Measurements from ENCODE around the gene MAD1L1.
"Not testable (repeated sequence)": the region's sequence is repeated elsewhere in the genome, so short reads cannot be mapped to it uniquely, and the experiment has no call there.

Gene MAD1L1

GRCh38 chr7:2044883-2045471 lies 187.8 kb downstream of the MAD1L1 start:
- no peak for DNase-seq (ENCODE audit: low spot score)

GRCh38 chr7:2044311-2044882 lies 188.3 kb downstream of the MAD1L1 start:
- DNase-seq (ENCODE audit: low spot score) = no peak

GRCh38 chr7:2043316-2044039 lies 189.3 kb downstream of the MAD1L1 start:
- no peak for DNase-seq (ENCODE audit: low spot score)

- DNase-seq (ENCODE audit: low spot score) = no peak
These were observed 190.1 kb downstream of the MAD1L1 start for GRCh38 chr7:2042650-2043049.

GRCh38 chr7:2041496-2042367 lies 191.0 kb downstream of the MAD1L1 start:
- DNase-seq (ENCODE audit: low spot score) = no peak

GRCh38 chr7:2040893-2041270 lies 191.9 kb downstream of the MAD1L1 start:
- DNase-seq (ENCODE audit: low spot score) = no peak

- no peak for DNase-seq (ENCODE audit: low spot score)
These were observed 192.4 kb downstream of the MAD1L1 start for GRCh38 chr7:2040201-2040892.

- DNase-seq (ENCODE audit: low spot score) = no peak
These were observed 193.6 kb downstream of the MAD1L1 start for GRCh38 chr7:2038931-2039728.

GRCh38 chr7:2037808-2038522 lies 194.8 kb downstream of the MAD1L1 start:
- DNase-seq (ENCODE audit: low spot score) = no peak

GRCh38 chr7:2037301-2037807 lies 195.4 kb downstream of the MAD1L1 start:
- DNase-seq (ENCODE audit: low spot score) = no peak

GRCh38 chr7:2036786-2037185 lies 196.0 kb downstream of the MAD1L1 start:
- no peak for DNase-seq (ENCODE audit: low spot score)

- not testable (repeated sequence) for DNase-seq (ENCODE audit: low spot score)
These were observed 196.5 kb downstream of the MAD1L1 start for GRCh38 chr7:2036201-2036600.

GRCh38 chr7:2034291-2035201 lies 198.2 kb downstream of the MAD1L1 start:
- no peak for DNase-seq (ENCODE audit: low spot score)

GRCh38 chr7:2033586-2034135 lies 199.1 kb downstream of the MAD1L1 start:
- no peak for DNase-seq (ENCODE audit: low spot score)

- DNase-seq (ENCODE audit: low spot score) = no peak
These were observed 199.8 kb downstream of the MAD1L1 start for GRCh38 chr7:2032876-2033407.

GRCh38 chr7:2032030-2032875 lies 200.5 kb downstream of the MAD1L1 start:
- no peak for DNase-seq (ENCODE audit: low spot score)

GRCh38 chr7:2031451-2031845 lies 201.3 kb downstream of the MAD1L1 start:
- DNase-seq (ENCODE audit: low spot score) = no peak
